Heart left ventricle (tissue), 13 donors: ENCODE measurements around the gene WDR35.

ENCODE experiments used
- CTCF ChIP-seq, 12 donors: fragments of 200-600 bp; sonication (generic) in 4 of 12; IDR thresholded peaks; one replicate each; pipeline versions ENCODE4 v1.5.0 to v1.8.0; 2018 to 2022; ENCODE audit warnings: antibody characterized with exemption in 12 of 12, mild to moderate bottlenecking in 5 of 12
- POLR2A ChIP-seq, 2 donors: fragments of 450-650 bp; IDR thresholded peaks; one replicate each; pipeline ENCODE4 v1.6.1; 2017; ENCODE audit warnings: antibody characterized with exemption in 2 of 2, mild to moderate bottlenecking in 2 of 2, moderate library complexity in 2 of 2
- donor health status: ischemic (EF 13 %, LVEDD 7.1; RV severe dilation, severe dysfunction).
- donor health status: DM: no; HTN: yes; CAD: no.
- donor health status: DM: no; HTN: no; CAD: no.
- donor health status: ischemic (EF 25% LVEDD 6.9; RV normal size, moderate dysfunction).
- donor health status: ischemic (EF 25% LVEDD 5.7; RV mildly dilated, moderate dysfunction).
- donor health status: ischemic (EF 35%, LVEDD 5.7; RV mildly dilated, moderate dysfunction).
- donor health status: nonischemic (EF 11% LVEDD 7.7; RV severe dilation, severe dysfunction).
- donor health status: DM: yes; HTN: yes; CAD: no.
- donor health status: PGD.
- donor health status: ischemic (EF 29% LVEDD 5.4; RV normal size, mild dysfunction).
- donor health status: nonischemic (EF 23%, LVEDD 6.1; RV moderate dilation, normal function).

- TF ChIP-seq CTCF (IDR thresholded peaks at IDR 0.05): no peak
- no peak for TF ChIP-seq POLR2A (IDR thresholded peaks at IDR 0.05)
Observed at GRCh38 chr2:19947184-19947940, 42.5 kb downstream of the WDR35 start.
